Measurements from ENCODE around the gene RIPOR1.

DNA sequence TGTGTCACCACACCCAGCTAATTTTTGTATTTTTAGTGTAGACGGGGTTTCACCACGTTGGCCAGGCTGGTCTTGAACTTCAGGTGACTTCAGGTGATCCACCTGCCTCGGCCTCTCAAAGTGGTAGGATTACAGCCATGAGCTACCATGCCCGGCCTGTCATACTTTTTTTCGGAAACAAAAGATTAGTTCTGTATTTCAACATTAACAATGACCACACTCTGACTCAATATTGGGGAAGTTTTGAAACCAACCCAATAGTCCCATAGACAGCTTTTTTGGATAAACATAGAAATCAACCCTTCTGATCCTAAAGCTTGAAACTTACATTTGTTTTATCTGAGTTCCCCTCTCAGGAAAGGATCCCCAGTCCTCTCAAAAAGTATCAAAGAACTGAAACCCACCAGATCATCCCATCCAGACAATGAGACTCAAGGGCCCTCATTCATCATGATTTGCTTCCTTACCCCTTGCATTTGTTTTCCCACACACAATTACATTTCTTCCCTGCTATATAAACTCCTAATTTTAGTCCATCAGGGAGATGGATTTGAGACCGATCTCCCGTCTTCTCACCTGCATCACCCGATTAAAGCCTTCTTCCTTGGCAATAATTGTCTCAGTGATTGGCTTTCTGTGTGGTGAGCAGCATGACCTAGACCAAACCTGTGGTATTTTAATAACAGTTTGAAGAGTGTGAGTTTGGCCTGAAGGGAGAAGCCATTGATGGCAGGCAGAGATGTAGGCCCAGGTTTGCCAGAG is 38.1 kb upstream of the RIPOR1 start:
- TF ChIP-seq, protein P1, sequence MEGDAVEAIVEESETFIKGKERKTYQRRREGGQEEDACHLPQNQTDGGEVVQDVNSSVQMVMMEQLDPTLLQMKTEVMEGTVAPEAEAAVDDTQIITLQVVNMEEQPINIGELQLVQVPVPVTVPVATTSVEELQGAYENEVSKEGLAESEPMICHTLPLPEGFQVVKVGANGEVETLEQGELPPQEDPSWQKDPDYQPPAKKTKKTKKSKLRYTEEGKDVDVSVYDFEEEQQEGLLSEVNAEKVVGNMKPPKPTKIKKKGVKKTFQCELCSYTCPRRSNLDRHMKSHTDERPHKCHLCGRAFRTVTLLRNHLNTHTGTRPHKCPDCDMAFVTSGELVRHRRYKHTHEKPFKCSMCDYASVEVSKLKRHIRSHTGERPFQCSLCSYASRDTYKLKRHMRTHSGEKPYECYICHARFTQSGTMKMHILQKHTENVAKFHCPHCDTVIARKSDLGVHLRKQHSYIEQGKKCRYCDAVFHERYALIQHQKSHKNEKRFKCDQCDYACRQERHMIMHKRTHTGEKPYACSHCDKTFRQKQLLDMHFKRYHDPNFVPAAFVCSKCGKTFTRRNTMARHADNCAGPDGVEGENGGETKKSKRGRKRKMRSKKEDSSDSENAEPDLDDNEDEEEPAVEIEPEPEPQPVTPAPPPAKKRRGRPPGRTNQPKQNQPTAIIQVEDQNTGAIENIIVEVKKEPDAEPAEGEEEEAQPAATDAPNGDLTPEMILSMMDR (optimal IDR thresholded peaks at IDR 0.05 in 1 of 3, IDR thresholded peaks at IDR 0.05 in 1 of 3, conservative IDR thresholded peaks at IDR 0.05 in 1 of 3; ENCODE audit: extremely low read depth in 1 of 3, insufficient read depth in 2 of 3, low read length in 3 of 3), result no peak
- TF ChIP-seq EZH2 (IDR thresholded peaks at IDR 0.05; ENCODE audit: low read length), result no peak
